DND-41 (cell line): Measurements from ENCODE around the gene FBF1.

Source experiments
- ATAC-seq: fragments of 200-7000 bp; cut with Tn5 transposase; 3 replicates; pipeline ENCODE4 v1.9.1; 2021; ENCODE audit warnings: low read depth; ENCODE audit not compliant: insufficient read depth
- DNase-seq: peaks from one replicate; pipeline ENCODE4 v3.0.0-alpha.2; 2020
- H2AFZ ChIP-seq: 2 replicates; pipeline ENCODE4 v1.6.0; 2012; ENCODE audit warnings: low read depth, low read length
- H3K27ac ChIP-seq: 2 replicates; pipeline ENCODE4 v1.5.1; 2012; ENCODE audit warnings: low read length, inconsistent platforms
- H3K27me3 ChIP-seq: fragments of 200-600 bp; sonication (generic); 2 replicates; pipeline ENCODE4 v1.6.0; 2012; ENCODE audit warnings: low read length, mild to moderate bottlenecking, inconsistent platforms; ENCODE audit not compliant: insufficient read depth, poor library complexity
- H3K36me3 ChIP-seq: 2 replicates; pipeline ENCODE4 v1.5.1; 2012; ENCODE audit warnings: low read length, inconsistent platforms; ENCODE audit not compliant: insufficient read depth
- H3K4me1 ChIP-seq: 2 replicates; pipeline ENCODE4 v1.5.1; 2012; ENCODE audit warnings: mild to moderate bottlenecking, low read length; ENCODE audit not compliant: insufficient read depth
- H3K4me2 ChIP-seq: 2 replicates; pipeline ENCODE4 v1.6.0; 2012; ENCODE audit warnings: mild to moderate bottlenecking, moderate library complexity, low read length, inconsistent platforms; ENCODE audit not compliant: insufficient read depth
- H3K4me3 ChIP-seq, 2 experiments: fragments of 200-600 bp in 1 of 2; shearing (Covaris generic) in 1 of 2; 2 replicates each; pipeline ENCODE4 v1.5.1; 2012 to 2016; ENCODE audit warnings: inconsistent platforms in 2 of 2, low read length in 2 of 2, mild to moderate bottlenecking in 2 of 2, low read depth in 1 of 2, moderate library complexity in 1 of 2
- H3K79me2 ChIP-seq: 2 replicates; pipeline ENCODE4 v1.6.0; 2012; ENCODE audit warnings: low read length, inconsistent platforms; ENCODE audit not compliant: insufficient read depth
- H3K9ac ChIP-seq: 2 replicates; pipeline ENCODE4 v1.6.0; 2012; ENCODE audit warnings: low read depth, mild to moderate bottlenecking, inconsistent platforms, low read length, moderate library complexity
- H3K9me3 ChIP-seq: 2 replicates; pipeline ENCODE4 v1.5.1; 2012; ENCODE audit warnings: low read length, moderate library complexity, mild to moderate bottlenecking, inconsistent platforms; ENCODE audit not compliant: insufficient read depth, severe bottlenecking
- H4K20me1 ChIP-seq: 2 replicates; pipeline ENCODE4 v1.6.0; 2012; ENCODE audit warnings: low read length; ENCODE audit not compliant: insufficient read depth
- EZH2 ChIP-seq: IDR thresholded peaks from 3 replicates; pipeline ENCODE4 v1.6.1; 2012; ENCODE audit warnings: borderline replicate concordance, low read depth, mild to moderate bottlenecking, moderate library complexity, low read length, inconsistent platforms; ENCODE audit not compliant: severe bottlenecking
- TF ChIP-seq, protein P1 (sequence below): IDR thresholded peaks from 2 replicates; pipeline ENCODE4 v1.5.1; 2012; ENCODE audit warnings: borderline replicate concordance, low read length, moderate library complexity, mild to moderate bottlenecking; ENCODE audit not compliant: poor library complexity, severe bottlenecking; ENCODE audit errors: extremely low read depth

The FBF1 gene

DNA sequence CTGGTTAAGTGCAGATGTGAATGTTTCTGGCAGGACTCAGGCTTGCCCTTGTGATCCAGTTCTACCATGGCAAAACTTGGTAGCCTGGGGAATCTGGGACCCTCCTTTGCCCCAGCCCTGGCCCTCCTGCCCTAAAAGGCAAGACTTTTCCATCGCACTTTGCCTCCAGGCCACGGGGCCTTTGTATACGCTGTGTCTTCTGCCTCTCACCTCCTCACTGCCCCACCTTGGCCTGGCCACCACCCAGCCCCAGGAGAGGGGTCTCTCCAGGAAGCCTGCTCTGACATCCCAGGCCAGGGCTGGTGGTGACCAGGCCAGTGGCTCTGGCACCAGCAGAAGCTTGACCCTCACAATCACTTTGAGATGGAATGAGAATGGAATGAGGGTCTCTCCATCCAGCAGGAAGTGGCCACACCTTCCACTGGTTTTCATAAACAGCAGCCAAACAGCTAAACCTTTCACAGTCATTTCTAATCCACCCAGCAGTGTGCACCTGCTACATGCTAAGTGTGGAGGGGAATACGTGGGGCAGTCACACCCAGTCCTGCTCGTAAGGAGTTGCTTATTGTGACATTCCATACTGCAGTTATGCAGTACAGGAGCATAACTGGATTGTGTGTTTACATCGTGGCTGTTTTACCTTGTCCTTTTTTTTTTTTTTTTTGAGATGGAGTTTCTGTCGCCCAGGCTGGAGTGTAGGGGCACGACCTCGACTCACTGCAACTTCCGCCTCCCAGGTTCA lies 34.5 kb downstream of the FBF1 start:
- Histone ChIP-seq H3K79me2 (peaks cover 27% of the 10 kb centered on the region), H4K20me1 (no peaks in the 10 kb centered on the region), H3K27ac (peak overlapping the region; percentile 56), H3K9me3 (no peaks in the 10 kb centered on the region), H3K4me1 (peaks cover 29% of the 10 kb centered on the region), H3K9ac (peak overlapping the region; percentile 81), H3K4me2 (peak overlapping the region; percentile 87; the same call in 1 of the 2 replicates), H3K4me3 (peak overlapping the region in 1 of 2 experiments; percentile 85; a peak in 1 of 4 replicates), H3K36me3 (peaks cover 20% of the 10 kb centered on the region), H2AFZ (peak overlapping the region; percentile 64), H3K27me3 (no peaks in the 10 kb centered on the region)
- ATAC-seq (no peak), DNase-seq (no peak)
- TF ChIP-seq, protein P1, sequence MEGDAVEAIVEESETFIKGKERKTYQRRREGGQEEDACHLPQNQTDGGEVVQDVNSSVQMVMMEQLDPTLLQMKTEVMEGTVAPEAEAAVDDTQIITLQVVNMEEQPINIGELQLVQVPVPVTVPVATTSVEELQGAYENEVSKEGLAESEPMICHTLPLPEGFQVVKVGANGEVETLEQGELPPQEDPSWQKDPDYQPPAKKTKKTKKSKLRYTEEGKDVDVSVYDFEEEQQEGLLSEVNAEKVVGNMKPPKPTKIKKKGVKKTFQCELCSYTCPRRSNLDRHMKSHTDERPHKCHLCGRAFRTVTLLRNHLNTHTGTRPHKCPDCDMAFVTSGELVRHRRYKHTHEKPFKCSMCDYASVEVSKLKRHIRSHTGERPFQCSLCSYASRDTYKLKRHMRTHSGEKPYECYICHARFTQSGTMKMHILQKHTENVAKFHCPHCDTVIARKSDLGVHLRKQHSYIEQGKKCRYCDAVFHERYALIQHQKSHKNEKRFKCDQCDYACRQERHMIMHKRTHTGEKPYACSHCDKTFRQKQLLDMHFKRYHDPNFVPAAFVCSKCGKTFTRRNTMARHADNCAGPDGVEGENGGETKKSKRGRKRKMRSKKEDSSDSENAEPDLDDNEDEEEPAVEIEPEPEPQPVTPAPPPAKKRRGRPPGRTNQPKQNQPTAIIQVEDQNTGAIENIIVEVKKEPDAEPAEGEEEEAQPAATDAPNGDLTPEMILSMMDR: no peak
- TF ChIP-seq EZH2: no peak

DNA sequence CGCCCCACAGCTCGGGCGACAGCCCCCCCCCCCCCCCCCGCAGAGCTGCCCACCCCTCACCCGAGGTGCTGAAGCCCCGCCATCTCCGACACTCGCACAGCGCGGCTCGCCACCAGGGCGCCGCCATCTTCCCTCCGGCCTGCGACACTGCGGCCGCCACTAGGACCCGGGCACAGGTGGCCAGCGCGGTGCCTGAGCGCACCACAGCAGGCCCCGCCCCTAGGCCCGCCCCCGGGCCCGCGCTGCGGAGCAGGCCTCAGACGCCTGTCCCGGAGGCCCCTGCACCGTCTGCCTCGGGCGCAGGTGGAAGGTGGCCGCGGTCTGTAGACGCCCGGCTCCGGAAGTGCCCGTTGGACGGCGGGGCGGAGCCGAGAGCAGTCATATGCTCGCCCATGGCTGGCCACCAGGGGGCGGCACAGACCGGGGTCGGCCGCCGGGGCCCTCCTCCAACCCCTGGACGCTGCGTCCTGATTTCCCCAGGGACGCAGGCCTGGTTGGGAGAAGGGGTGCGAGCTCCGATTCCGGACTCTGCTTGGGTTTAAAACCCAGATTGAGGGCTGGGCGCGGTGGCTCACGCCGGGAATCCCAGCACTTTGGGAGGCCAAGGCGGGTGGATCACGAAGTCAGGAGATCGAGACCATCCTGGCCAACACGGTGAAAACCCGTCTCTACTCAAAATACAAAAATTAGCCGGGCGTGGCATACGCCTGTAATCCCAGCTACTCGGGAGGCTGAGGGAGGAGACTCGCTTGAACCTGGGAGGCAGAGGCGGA lies 35.9 kb downstream of the FBF1 start, which contains the start of gene MRPL38:
Gene MRPL38, minus strand, starts transcription at position 136 of the 773 bp plus-strand sequence. Its CDS starts 9 bp downstream, at position 127.
- peak within 1 kb of the TSS; percentile 81 for H3K9ac ChIP-seq
- TF ChIP-seq, protein P1: peak; percentile 95
- TF ChIP-seq EZH2: no peak
- H3K27me3 ChIP-seq: no peaks in the 10 kb centered on the region
- H3K9me3 ChIP-seq: no peaks in the 10 kb centered on the region
- H2AFZ ChIP-seq: peak within 1 kb of the TSS; percentile 98
- H3K79me2 ChIP-seq: peaks cover 29% of the 10 kb centered on the region
- DNase-seq (peak; percentile 97), ATAC-seq (peak; percentile 97)
- peak within 1 kb of the TSS; percentile 87 for H3K4me2 ChIP-seq
- H3K27ac ChIP-seq: peak within 1 kb of the TSS; percentile 94
- H3K4me3 ChIP-seq: peak within 1 kb of the TSS; percentile 84 to 85
- peaks cover 29% of the 10 kb centered on the region for H3K4me1 ChIP-seq
- H3K36me3 ChIP-seq: peaks cover 33% of the 10 kb centered on the region
- no peaks in the 10 kb centered on the region for H4K20me1 ChIP-seq

DNA sequence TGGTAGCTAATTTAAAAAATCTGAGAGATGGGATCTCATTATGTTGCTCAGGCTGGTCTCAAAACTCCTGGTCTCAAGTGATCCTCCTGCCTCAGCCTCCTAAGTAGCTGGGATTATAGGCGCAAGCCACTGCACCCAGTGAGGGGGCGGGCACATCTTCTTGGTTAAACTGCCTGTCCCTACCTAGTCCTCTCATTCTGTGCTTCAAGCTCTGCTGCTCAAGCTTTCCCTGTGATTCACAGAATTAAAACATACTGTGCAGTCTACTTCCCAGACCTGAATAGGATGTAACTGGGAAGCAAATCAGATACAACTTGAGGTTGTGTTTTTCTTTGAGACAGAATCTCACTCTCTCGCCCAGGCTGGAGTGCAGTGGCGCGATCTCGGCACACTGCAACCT lies 38.4 kb downstream of the FBF1 start:
- H4K20me1 ChIP-seq: no peaks in the 10 kb centered on the region
- no peak for ATAC-seq
- H3K27ac ChIP-seq: no peak overlapping the region
- H2AFZ ChIP-seq: no peak overlapping the region
- peaks cover 32% of the 10 kb centered on the region for H3K4me1 ChIP-seq
- H3K79me2 ChIP-seq: peaks cover 29% of the 10 kb centered on the region
- no peak overlapping the region for H3K4me3 ChIP-seq
- peaks cover 58% of the 10 kb centered on the region for H3K36me3 ChIP-seq
- no peak overlapping the region for H3K9ac ChIP-seq
- no peaks in the 10 kb centered on the region for H3K27me3 ChIP-seq
- DNase-seq: no peak
- H3K4me2 ChIP-seq: no peak overlapping the region
- TF ChIP-seq EZH2: no peak
- TF ChIP-seq, protein P1: no peak
- H3K9me3 ChIP-seq: no peaks in the 10 kb centered on the region
